NCI-H2081 treated with DMSO at 0.1 percent for 48 hours (cell line): Measurements from ENCODE around the gene TIMP2.
"Not testable (repeated sequence)": the region's sequence is repeated elsewhere in the genome, so short reads cannot be mapped to it uniquely, and the experiment has no call there.

ENCODE experiments used
- DNase-seq: peaks from one replicate; lab custom pipeline; 2025; lab: John Stamatoyannopoulos, UW

The TIMP2 gene

GRCh38 chr17:78890096-78890495 is 35.1 kb downstream of the TIMP2 start:
- not testable (repeated sequence) for DNase-seq

- no peak for DNase-seq
These were observed 35.7 kb downstream of the TIMP2 start for GRCh38 chr17:78889531-78889930.

DNA sequence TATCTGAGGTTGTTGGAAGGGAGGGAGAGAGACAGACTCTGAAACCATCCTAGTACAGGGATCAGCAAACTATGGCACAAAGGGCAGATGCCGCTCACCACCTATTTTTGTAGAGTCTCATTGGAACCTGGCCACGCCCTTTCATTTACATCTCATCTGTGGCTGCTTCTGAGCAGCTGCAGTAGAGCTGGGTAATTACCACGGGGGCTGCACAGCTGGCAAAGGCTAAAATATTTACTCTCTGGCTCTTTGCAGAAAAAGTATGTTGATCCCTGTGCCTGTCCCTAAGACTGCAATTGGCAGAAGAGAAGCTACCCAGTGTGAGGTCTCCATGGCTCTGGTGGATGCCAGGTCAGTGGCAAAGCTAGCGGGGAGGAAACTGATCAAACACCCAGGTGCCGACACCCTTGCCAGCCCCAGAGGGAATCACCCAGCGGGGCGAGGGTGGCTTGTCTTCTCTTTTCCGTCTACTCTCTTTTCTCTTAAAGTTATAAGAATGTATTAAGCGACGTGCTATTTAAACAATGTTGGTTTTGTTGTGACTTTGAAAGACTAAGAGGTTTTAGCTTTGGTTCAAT is 36.2 kb downstream of the TIMP2 start:
- peak; percentile 52 for DNase-seq

DNA sequence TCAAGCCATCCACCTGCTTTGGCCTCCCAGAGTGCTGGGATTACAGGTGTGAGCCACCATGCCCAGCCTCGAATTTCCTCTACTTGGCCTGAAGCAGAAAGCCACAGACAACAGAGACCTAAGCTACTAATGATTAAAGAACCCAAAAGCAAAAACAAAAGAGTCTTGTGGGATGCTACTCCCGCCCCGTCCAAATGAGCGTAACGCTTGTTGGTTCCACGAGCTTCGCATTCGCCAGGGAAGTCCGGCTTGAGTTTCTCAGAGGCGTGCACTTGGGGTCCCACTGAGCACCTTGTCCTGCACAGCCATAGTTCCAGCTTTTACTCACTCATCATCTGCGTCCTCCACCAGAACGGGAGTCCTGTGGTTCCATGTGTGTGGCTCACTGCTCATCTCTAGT is 38.2 kb downstream of the TIMP2 start:
- DNase-seq: no peak

DNA sequence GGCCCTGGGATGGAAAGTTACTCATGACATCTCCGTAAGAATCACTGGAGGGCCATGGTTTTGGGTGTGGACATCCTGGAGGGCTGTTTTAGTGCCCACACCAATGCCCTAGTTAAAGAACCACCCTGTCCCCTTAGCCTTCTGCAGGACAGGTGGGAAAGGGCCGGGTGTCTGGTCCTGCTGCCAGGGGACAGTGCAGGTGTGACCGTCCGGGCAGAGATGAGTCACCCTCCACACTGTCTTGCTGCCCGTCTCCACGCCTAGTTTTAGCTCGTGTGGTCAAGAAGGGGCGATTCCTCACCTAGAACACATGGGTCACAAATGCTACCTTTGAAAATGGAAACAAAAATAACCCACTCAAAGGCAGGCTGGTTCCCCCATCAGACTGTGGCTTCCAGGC is 39.2 kb downstream of the TIMP2 start:
- DNase-seq: no peak

DNA sequence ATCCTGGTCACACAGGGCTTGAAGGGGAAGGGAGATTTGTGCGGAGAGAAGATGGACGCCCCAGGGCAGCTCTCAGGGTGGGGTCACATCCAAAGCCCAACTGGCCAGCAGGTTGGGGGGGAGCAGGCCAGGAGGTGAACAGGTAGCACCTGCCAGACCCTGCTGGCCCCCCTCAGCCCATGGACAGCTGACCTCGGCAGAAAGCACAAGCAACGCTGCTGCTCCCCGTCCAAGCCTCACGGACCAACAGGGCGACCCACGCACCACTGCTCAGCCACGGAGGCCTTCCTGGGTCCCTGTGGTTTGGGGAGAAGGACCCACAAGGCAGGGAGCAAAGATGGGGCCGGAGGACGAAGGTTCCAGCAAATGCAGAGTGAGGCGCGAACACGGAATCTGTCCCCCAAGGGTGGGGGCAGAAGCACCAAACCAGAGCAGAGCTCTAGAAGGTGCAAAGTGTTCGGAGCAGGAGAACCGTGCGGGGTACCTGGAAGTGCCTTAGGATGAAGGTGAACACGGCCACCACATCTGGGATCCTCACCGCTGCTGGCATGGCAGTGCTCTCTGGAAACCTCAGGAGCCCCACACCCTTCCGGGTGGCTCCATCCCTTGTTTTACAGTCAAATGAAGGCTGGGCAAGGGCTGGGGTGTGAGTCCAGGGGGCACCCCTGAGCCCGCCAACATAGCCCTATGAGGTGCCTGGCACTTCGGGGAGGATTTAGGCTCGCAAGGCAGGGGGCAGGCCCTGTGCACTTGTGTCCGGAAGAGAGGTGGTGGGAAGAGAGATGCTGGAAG is 40.1 kb downstream of the TIMP2 start:
- no peak for DNase-seq

DNA sequence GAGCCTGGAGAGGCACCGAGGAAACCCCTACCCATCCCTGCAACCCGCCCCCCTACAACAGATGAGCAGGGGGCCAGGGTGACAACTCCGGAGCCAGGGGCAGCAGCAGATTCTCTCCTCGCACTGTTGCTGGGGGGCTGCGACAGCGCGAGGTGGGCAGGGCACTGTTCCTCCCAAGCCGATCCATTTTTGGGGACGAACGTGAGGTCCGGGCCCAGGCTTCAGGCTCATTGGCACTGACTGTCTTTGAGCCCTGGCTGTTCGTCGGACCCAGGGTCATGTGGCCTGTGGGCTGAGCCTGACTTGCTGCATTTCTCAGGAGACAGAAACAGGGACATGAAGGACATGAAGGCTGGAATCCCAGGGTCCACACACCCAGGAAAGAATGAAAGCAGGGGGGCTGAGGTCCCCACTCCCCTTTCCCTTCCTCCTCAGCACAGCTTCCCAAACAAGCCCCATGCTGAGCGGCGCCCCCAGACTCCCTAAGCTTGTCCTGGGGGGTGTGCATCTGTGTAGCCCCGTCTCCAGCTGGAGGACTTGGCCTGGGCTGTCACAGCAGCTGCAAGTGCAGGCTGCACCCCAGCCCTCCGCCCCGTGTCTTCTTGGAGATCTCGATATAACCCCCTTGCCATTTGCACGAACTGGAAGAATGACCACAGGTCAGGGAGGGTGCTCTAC is 40.9 kb downstream of the TIMP2 start:
- no peak for DNase-seq

- peak; percentile 59 for DNase-seq
These were observed 41.6 kb downstream of the TIMP2 start for GRCh38 chr17:78883533-78884131.

DNA sequence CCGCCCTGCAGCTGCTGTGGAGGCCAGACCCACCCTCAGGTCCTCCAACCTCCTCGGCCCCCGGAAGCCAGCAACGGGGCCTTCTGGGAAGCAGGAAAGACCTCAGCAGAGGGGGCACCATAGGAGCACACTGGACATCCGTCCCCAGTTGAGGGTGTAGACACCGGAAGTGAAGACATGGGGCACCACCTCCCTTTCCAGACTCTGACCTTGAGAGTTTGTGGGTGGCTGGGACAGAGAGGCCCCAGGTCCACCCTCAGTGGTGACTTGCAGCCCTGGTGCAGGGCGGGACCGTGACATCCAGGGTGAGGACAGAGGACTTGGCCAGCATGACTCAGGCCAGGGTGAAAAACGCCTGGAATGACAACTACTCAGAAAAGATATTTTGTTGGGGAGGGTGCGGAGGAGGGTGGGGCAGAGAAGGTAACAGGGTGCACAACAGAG is 42.1 kb downstream of the TIMP2 start:
- DNase-seq: no peak

- no peak for DNase-seq
These were observed 42.6 kb downstream of the TIMP2 start for GRCh38 chr17:78882540-78883088.

GRCh38 chr17:78879635-78880186 is 45.5 kb downstream of the TIMP2 start:
- no peak for DNase-seq

- DNase-seq: no peak
These were observed 46.2 kb downstream of the TIMP2 start for GRCh38 chr17:78878871-78879527.

GRCh38 chr17:78878261-78878660 is 46.9 kb downstream of the TIMP2 start:
- DNase-seq: no peak

GRCh38 chr17:78876954-78877517 is 48.2 kb downstream of the TIMP2 start:
- DNase-seq: not testable (repeated sequence)

DNA sequence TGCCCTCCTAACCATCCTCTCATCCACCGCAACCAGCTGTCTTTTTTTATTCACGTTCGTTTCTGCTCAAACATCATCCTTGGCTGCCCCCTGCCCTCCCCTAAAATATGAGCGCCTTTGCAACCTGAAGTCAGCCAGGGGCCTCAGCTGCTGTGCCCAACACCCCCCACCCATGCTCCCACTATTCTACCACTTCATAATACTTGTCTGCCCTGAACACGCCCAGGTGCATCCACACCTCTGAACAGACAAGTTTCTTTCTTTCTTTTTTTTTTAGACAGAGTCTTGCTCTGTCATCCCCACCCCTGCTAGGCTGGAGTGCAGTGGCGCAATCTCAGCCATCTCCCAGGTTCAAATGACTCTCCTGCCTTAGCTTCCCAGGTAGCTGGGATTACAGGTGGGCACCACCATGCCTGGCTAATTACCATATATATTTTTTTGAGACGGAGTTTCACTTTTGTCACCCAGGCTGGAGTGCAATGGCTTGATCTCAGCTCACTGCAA is 49.0 kb downstream of the TIMP2 start:
- no peak for DNase-seq

- DNase-seq: no peak
These were observed 49.7 kb downstream of the TIMP2 start for GRCh38 chr17:78875363-78876093.

GRCh38 chr17:78873519-78874340 is 51.5 kb downstream of the TIMP2 start:
- peak; percentile 78 for DNase-seq

DNA sequence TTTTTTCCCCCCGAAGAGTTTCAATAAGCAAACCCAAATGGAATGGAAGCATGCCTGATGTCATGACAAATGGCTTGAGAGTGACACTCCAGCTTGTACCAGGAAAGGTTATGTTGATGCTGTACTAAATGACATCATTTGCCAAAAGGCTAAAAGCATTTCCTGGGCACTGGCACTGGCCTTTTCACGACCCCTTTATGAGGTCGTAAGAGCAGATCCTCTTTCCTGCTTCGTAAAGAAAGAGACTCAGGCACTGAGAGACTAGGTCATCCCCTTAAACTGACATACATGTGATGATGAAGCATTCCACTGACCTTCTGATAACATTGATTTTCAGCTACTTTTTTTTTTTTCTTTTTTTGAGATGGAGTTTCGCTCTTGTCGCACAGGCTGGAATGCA is 52.7 kb downstream of the TIMP2 start:
- no peak for DNase-seq

DNA sequence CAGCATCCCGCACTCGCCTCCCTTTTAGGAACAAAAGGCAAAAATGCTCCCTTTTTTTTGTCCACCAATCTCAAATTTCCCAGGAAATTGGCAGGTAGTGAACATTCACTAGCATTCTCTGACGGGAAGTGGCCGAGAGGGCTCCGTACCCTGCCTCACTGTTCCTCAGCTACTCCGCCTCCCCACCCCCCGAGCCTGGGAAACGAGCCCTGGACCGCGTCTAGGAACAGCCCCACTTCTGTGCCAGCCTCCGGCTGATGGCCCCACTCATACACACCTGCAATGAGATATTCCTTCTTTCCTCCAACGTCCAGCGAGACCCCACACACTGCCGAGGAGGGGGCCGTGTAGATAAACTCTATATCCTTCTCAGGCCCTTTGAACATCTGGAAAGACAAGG is 54.6 kb downstream of the TIMP2 start:
- no peak for DNase-seq
